B cell (primary cell): ENCODE results near the gene RSPH1. TPM values are rescaled to one million over a fixed set of nuclear protein-coding genes. Genes with fewer than 3 reads are reported as not detected.

Source experiments
- ATAC-seq: fragments of 200-7000 bp; cut with Tn5 transposase; one replicate; pipeline ENCODE4 v1.10.0; 2021; ENCODE audit warnings: low read depth, mild to moderate bottlenecking, moderate number of reproducible peaks, moderate library complexity
- CTCF ChIA-PET: fragments of 350-600 bp; sonication (Branson Sonifier 250); formaldehyde crosslinking; loops from one replicate; lab custom pipeline; 2021; ENCODE audit warnings: antibody characterized with exemption, inconsistent platforms; lab: Charles Lee
- POLR2A ChIA-PET: fragments of 350-600 bp; sonication (Branson Sonifier 250); formaldehyde crosslinking; loops from one replicate; lab custom pipeline; 2021; ENCODE audit warnings: antibody characterized with exemption; lab: Charles Lee
- DNase-seq: peaks from one replicate; pipeline ENCODE4 v3.0.0; 2013
- H2AFZ ChIP-seq: 2 replicates; pipeline ENCODE4 v1.6.1; 2012; ENCODE audit warnings: mild to moderate bottlenecking, low read depth, low read length; ENCODE audit not compliant: insufficient read depth, poor library complexity, severe bottlenecking
- H3K27ac ChIP-seq, 2 donors: 1 replicate in 1 of 2; 2 replicates in 1 of 2; pipeline ENCODE4 v1.5.1; 2012 to 2013; ENCODE audit warnings: low read length in 2 of 2, mild to moderate bottlenecking in 2 of 2, moderate library complexity in 1 of 2
- H3K27me3 ChIP-seq, 4 experiments: fragments of 200-600 bp in 1 of 4; sonication (generic) in 1 of 4; replicated peaks in 1 of 4; 1 replicate in 2 of 4; 2 replicates in 2 of 4; pipeline versions ENCODE4 v1.6.1 to v1.7.0; 2013 to 2016; ENCODE audit warnings: low read length in 3 of 4, mild to moderate bottlenecking in 2 of 4, mixed read lengths in 1 of 4, moderate library complexity in 1 of 4; ENCODE audit not compliant: insufficient read depth in 4 of 4, control insufficient read depth in 3 of 4; ENCODE audit errors: control extremely low read depth in 1 of 4
- H3K36me3 ChIP-seq, 2 experiments: replicated peaks in 1 of 2; 1 replicate in 1 of 2; 2 replicates in 1 of 2; pipeline versions ENCODE4 v1.6.1 to v1.7.1; 2013; ENCODE audit warnings: low read length in 1 of 2; ENCODE audit not compliant: insufficient read depth in 2 of 2, control insufficient read depth in 1 of 2; ENCODE audit errors: control extremely low read depth in 1 of 2, extremely low read depth in 1 of 2
- H3K4me1 ChIP-seq, 2 donors: fragments of 200-600 bp in 1 of 2; sonication (generic) in 1 of 2; 1 replicate in 1 of 2; 2 replicates in 1 of 2; pipeline versions ENCODE4 v1.5.1 to v1.6.1; 2013 to 2017; ENCODE audit warnings: low read length in 2 of 2; ENCODE audit not compliant: control insufficient read depth in 2 of 2, insufficient read depth in 2 of 2
- H3K4me2 ChIP-seq: replicated peaks from 2 replicates; pipeline ENCODE3; 2012; ENCODE audit warnings: mild to moderate bottlenecking, low read depth, low read length; ENCODE audit not compliant: poor library complexity, severe bottlenecking
- H3K4me3 ChIP-seq, 5 experiments: fragments of 200-600 bp in 1 of 5; sonication (generic) in 1 of 5; 1 replicate in 3 of 5; 2 replicates in 2 of 5; pipeline versions ENCODE4 v1.5.1 to v1.7.0; 2011 to 2016; ENCODE audit warnings: low read length in 4 of 5, mild to moderate bottlenecking in 4 of 5, low read depth in 2 of 5, control low read depth in 1 of 5, moderate library complexity in 1 of 5; ENCODE audit not compliant: insufficient read depth in 1 of 5; ENCODE audit errors: control extremely low read depth in 1 of 5, extremely low read depth in 1 of 5
- H3K79me2 ChIP-seq: fragments of 200-600 bp; sonication (generic); one replicate; pipeline ENCODE4 v1.6.0; 2016; ENCODE audit warnings: low read length; ENCODE audit not compliant: control insufficient read depth, insufficient read depth
- H3K9ac ChIP-seq: fragments of 200-600 bp; sonication (generic); 2 replicates; pipeline ENCODE4 v1.6.1; 2017; ENCODE audit warnings: mild to moderate bottlenecking, low read length, moderate library complexity
- H3K9me3 ChIP-seq, 3 donors: one replicate each; pipeline versions ENCODE4 v1.6.1 to v1.7.1; 2013; ENCODE audit warnings: low read length in 2 of 3; ENCODE audit not compliant: control insufficient read depth in 2 of 3, insufficient read depth in 1 of 3; ENCODE audit errors: control extremely low read depth in 1 of 3
- H4K20me1 ChIP-seq: 2 replicates; pipeline ENCODE4 v1.6.0; 2012; ENCODE audit warnings: mild to moderate bottlenecking, low read length; ENCODE audit not compliant: insufficient read depth, control insufficient read depth, poor library complexity, severe bottlenecking
- H3K27ac Mint-ChIP-seq: one replicate; pipeline ENCODE4 v1.8.0; 2021; ENCODE audit warnings: mixed read lengths
- H3K27me3 Mint-ChIP-seq: one replicate; pipeline ENCODE4 v1.8.0; 2021; ENCODE audit warnings: mixed read lengths
- H3K4me1 Mint-ChIP-seq: one replicate; pipeline ENCODE4 v1.8.0; 2021; ENCODE audit warnings: mixed read lengths
- H3K4me3 Mint-ChIP-seq: one replicate; pipeline ENCODE4 v1.8.0; 2021; ENCODE audit warnings: mixed read lengths
- H3K9me3 Mint-ChIP-seq: one replicate; pipeline ENCODE4 v1.8.0; 2022; ENCODE audit warnings: mixed read lengths; ENCODE audit not compliant: insufficient read depth
- EZH2 ChIP-seq: IDR thresholded peaks from 2 replicates; pipeline ENCODE4 v1.6.1; 2012; ENCODE audit warnings: borderline replicate concordance, low read depth, mild to moderate bottlenecking, moderate library complexity, low read length; ENCODE audit not compliant: insufficient read depth, poor library complexity, severe bottlenecking
- WGBS: methylation state at CpG from one replicate; pipeline ENCODE4 v1.1.5; 2013; ENCODE audit warnings: missing lambda C conversion rate; ENCODE audit not compliant: insufficient coverage; 5-methylcytosine and 5-hydroxymethylcytosine counted together
- intact Hi-C: fragments of 100-400 bp; cut with micrococcal nuclease; formaldehyde crosslinking; loops from one replicate; pipeline ENCODE4 v1.10.0; 2022
- polyA plus RNA-seq: library from polyadenylated mRNA; depleted of rRNA; stranded (reverse); fragments of >200 nt; gene quantifications from 2 replicates; pipeline ENCODE4 v1.2.3, GENCODE V29; 2012
- total RNA-seq, 2 donors: library from RNA; stranded (reverse); fragments of 120-200 nt in 1 of 2; gene quantifications; 1 replicate in 1 of 2; 2 replicates in 1 of 2; pipeline versions ENCODE4 v1.2.3 to v1.2.4, GENCODE V29; 2013 to 2022
- TF ChIP-seq, protein P1 (sequence below): fragments of 200-600 bp; IDR thresholded peaks from one replicate; pipeline ENCODE4 v1.8.0; 2022; ENCODE audit warnings: antibody characterized with exemption, mild to moderate bottlenecking

Gene RSPH1
- total and polyA plus RNA-seq, 2 donors (not counting 1 experiment from before 2014, with no cell fraction given): 0.10 to 0.64 TPM

GRCh38 chr21:42463861-42464515 lies 32.0 kb downstream of the RSPH1 start:
- DNase-seq: peak; percentile 79
- Histone ChIP-seq H3K9me3 (peaks cover 0 to 5% (median 0%) of the 10 kb centered on the region in 3 donors), H4K20me1 (no peaks in the 10 kb centered on the region), H3K4me2 (peak overlapping the region; percentile 34), H2AFZ (peak overlapping the region; percentile 29), H3K4me3 (no peak overlapping the region), H3K27me3 (peaks cover 0 to 8% (median 0%) of the 10 kb centered on the region in 4 experiments), H3K79me2 (no peaks in the 10 kb centered on the region), H3K27ac (peak overlapping the region; percentile 26 to 53), H3K36me3 (no peaks in the 10 kb centered on the region), H3K9ac (no peak overlapping the region), H3K4me1 (peaks cover 73 to 85% of the 10 kb centered on the region in 2 donors)
- POLR2A ChIA-PET: no interaction called here
- WGBS: 60% methylated on average over 8 of the region's 17 CpGs
- Mint-ChIP-seq H3K4me1 (peaks cover 79% of the 10 kb centered on the region), H3K9me3 (no peaks in the 10 kb centered on the region), H3K27ac (peak overlapping the region; percentile 86), H3K4me3 (peak overlapping the region; percentile 72), H3K27me3 (peaks cover 3% of the 10 kb centered on the region)
- CTCF ChIA-PET: interaction anchor here (0.7 to 0.8 kb wide), 2 partner anchors 13 to 65 kb away, joined by 3 read pairs; no protein-coding TSS in a partner anchor
- no peak for ATAC-seq
- intact Hi-C loops: loop anchor here (5.0 kb wide), 2 partner anchors 47 to 67 kb away; partner anchors contain the start of gene TMPRSS3
- TF ChIP-seq EZH2: no peak
- TF ChIP-seq, protein P1, sequence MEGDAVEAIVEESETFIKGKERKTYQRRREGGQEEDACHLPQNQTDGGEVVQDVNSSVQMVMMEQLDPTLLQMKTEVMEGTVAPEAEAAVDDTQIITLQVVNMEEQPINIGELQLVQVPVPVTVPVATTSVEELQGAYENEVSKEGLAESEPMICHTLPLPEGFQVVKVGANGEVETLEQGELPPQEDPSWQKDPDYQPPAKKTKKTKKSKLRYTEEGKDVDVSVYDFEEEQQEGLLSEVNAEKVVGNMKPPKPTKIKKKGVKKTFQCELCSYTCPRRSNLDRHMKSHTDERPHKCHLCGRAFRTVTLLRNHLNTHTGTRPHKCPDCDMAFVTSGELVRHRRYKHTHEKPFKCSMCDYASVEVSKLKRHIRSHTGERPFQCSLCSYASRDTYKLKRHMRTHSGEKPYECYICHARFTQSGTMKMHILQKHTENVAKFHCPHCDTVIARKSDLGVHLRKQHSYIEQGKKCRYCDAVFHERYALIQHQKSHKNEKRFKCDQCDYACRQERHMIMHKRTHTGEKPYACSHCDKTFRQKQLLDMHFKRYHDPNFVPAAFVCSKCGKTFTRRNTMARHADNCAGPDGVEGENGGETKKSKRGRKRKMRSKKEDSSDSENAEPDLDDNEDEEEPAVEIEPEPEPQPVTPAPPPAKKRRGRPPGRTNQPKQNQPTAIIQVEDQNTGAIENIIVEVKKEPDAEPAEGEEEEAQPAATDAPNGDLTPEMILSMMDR: no peak
